Measurements from ENCODE around the gene ARFGAP3. TPM values are rescaled to one million over a fixed set of nuclear protein-coding genes. Genes with fewer than 3 reads are reported as not detected.
A peak's percentile ranks its signal among the peaks of the same experiment; 100 is the strongest.

ARFGAP3 gene
- total RNA-seq, 2 donors from 2014 or later = 52.9 to 68.9 TPM

DNA sequence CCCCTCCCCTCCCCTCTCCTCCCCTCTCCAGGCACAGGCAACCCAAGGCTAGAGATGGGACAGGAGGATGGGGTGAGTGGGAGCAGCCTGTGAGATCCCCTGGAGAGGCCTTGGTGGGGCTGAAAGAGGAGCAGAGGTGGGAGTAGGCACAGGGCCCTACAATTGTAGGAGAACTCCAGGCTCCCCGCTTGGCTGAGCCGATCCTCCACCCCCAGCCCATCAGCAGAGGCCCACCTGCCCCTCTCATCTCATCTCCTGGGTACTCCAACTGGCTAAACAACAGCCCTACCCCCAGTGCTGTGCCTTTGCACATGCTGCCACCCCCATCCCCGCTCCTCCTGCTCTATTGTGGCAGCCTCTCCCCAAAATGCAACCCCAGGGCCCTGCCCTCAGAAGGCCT lies 84.4 kb downstream of the ARFGAP3 start:
- Histone ChIP-seq H3K27me3 (replicated peaks; ENCODE audit: insufficient read depth) (no peaks in the 10 kb centered on the region), H3K27ac (no peak overlapping the region), H3K9me3 (no peaks in the 10 kb centered on the region), H3K4me1 (ENCODE audit: control insufficient read depth in 1 of 2, low read depth in 2 of 2) (peaks cover 4 to 14% of the 10 kb centered on the region in 2 donors), H3K4me3 (no peak overlapping the region), H3K36me3 (no peaks in the 10 kb centered on the region)
- no peak for DNase-seq (ENCODE audit: low spot score)
- TF ChIP-seq, protein P1, sequence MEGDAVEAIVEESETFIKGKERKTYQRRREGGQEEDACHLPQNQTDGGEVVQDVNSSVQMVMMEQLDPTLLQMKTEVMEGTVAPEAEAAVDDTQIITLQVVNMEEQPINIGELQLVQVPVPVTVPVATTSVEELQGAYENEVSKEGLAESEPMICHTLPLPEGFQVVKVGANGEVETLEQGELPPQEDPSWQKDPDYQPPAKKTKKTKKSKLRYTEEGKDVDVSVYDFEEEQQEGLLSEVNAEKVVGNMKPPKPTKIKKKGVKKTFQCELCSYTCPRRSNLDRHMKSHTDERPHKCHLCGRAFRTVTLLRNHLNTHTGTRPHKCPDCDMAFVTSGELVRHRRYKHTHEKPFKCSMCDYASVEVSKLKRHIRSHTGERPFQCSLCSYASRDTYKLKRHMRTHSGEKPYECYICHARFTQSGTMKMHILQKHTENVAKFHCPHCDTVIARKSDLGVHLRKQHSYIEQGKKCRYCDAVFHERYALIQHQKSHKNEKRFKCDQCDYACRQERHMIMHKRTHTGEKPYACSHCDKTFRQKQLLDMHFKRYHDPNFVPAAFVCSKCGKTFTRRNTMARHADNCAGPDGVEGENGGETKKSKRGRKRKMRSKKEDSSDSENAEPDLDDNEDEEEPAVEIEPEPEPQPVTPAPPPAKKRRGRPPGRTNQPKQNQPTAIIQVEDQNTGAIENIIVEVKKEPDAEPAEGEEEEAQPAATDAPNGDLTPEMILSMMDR (IDR thresholded peaks at IDR 0.05) = no peak
- ATAC-seq (ENCODE audit: insufficient number of reproducible peaks, low FRiP score, low read depth) = no peak

DNA sequence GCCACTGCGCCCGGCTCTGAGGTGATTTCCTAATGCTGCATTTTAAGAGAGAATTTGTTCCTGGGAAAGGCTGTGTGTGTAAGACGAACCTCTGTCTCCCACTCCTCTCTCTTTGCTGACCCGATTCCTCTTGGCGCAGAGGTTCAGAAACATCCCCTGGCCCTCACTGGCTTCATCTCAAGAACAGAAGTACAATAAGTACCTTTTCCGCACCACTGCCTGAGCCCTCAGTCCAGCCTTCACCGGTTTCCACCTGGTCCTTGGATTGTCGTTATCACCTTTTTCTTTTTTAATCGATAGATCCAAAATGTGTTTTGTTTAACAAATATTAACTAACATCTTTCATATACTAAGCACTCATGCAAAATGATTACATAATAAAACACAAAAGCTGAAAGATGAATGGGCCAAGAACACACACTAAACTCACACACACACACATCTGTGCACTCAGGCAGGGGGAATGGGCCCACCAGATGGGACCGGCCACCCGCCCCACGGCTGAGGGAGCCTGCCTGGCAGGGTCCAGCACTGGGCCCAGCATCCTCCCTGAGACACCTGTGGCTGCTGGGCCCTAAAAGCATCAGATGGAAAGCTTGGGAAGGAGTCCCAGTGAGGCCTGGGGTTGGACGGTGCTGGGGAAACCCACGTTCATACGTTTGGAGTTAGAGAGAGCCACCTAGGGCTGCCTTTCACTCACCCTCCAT lies 86.0 kb downstream of the ARFGAP3 start:
- Histone ChIP-seq H3K36me3 (no peaks in the 10 kb centered on the region), H3K9me3 (no peaks in the 10 kb centered on the region), H3K4me1 (ENCODE audit: control insufficient read depth in 1 of 2, low read depth in 2 of 2) (peaks cover 4 to 14% of the 10 kb centered on the region in 2 donors), H3K27me3 (replicated peaks; ENCODE audit: insufficient read depth) (no peaks in the 10 kb centered on the region), H3K4me3 (no peak overlapping the region), H3K27ac (no peak overlapping the region)
- DNase-seq (ENCODE audit: low spot score) (no peak), ATAC-seq (ENCODE audit: insufficient number of reproducible peaks, low FRiP score, low read depth) (no peak)
- TF ChIP-seq, protein P1 (IDR thresholded peaks at IDR 0.05) = no peak

DNA sequence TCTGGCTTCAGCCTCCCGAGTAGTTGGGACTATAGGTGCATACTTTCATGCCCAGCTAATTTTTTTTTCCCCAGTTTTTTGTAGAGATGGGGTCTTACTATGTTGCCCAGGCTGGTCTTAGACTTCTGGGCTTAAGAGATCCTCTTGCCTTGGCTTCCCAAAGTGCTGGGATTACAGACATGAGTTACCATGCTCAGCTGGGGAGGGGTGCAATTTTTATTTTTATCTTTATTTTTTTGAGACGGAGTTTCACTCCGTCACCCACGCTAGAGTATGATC lies 86.7 kb downstream of the ARFGAP3 start:
- TF ChIP-seq, protein P1 (IDR thresholded peaks at IDR 0.05) = no peak
- DNase-seq (ENCODE audit: low spot score) = no peak
- H3K36me3 ChIP-seq = no peaks in the 10 kb centered on the region
- no peaks in the 10 kb centered on the region for H3K9me3 ChIP-seq
- no peak overlapping the region for H3K27ac ChIP-seq
- H3K27me3 ChIP-seq (replicated peaks; ENCODE audit: insufficient read depth) = no peaks in the 10 kb centered on the region
- peaks cover 4 to 14% of the 10 kb centered on the region in 2 donors for H3K4me1 ChIP-seq (ENCODE audit: control insufficient read depth in 1 of 2, low read depth in 2 of 2)
- H3K4me3 ChIP-seq = peak overlapping the region; percentile 39
- ATAC-seq (ENCODE audit: insufficient number of reproducible peaks, low FRiP score, low read depth) = no peak

DNA sequence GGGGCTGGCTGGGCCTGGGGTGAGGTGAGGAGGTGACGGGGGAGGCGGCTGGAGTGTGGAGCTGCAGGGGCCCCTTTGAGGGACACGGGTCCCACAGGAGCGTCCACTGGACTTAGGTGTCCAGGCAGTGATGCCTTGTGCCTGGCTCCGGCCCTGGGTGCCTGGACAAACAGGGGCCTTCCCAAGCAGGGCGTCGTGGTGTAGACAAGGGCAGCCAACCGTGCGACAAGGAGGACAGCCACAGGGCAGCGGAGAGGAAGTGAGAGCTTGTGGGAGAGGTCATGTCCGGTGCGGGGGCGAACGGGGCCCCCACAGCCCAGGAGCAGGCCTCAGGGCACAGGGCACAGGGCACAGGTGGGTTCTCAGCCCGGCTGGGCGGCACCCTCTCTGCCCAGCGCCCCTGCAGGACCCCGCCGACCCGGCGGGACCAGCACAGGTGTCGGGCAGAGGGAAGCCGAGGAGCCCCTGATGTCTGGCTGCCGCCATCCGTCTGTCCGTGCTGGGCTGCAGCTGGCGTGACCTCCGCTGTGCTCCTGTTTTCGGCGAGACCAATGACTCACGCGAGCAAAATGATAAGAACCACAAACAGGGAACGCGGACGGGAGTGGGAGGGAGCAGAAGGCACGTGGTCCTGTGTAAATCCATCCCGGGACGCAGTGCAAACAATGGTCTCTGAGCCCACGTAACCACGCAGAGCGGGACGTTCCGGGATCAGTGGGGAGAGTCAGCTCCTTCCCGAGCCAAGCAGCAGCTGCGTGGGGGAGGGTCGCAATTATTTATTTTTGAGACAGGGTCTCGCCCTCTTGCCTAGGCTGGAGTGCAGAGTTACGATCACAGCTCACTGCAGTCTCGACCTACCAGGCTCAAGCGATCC lies 87.3 kb downstream of the ARFGAP3 start:
- DNase-seq (ENCODE audit: low spot score) = peak; percentile 55
- peaks cover 4 to 14% of the 10 kb centered on the region in 2 donors for H3K4me1 ChIP-seq (ENCODE audit: control insufficient read depth in 1 of 2, low read depth in 2 of 2)
- no peaks in the 10 kb centered on the region for H3K9me3 ChIP-seq
- peak; percentile 76 for ATAC-seq (ENCODE audit: insufficient number of reproducible peaks, low FRiP score, low read depth)
- TF ChIP-seq, protein P1 (IDR thresholded peaks at IDR 0.05) = no peak
- no peaks in the 10 kb centered on the region for H3K27me3 ChIP-seq (replicated peaks; ENCODE audit: insufficient read depth)
- no peak overlapping the region for H3K27ac ChIP-seq
- H3K36me3 ChIP-seq = no peaks in the 10 kb centered on the region
- H3K4me3 ChIP-seq = peak overlapping the region; percentile 39

DNA sequence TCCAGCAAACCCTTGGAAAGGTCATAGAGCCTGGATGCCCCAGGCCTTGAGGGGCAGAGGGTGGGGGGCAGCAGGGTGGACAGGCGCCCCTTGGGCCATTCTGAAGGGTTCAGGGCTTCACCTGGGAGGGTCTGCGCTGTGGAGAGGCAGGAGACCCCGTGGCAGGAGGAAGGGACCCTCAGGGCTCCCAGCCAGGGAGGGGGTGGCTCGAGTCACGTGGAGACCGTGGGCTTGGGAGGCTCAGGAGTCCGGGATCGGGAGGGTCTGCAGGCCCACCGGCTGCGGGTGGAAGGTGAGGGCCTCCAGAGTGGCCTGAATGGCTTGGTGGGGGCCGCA lies 87.9 kb downstream of the ARFGAP3 start:
- no peaks in the 10 kb centered on the region for H3K27me3 ChIP-seq (replicated peaks; ENCODE audit: insufficient read depth)
- no peak for DNase-seq (ENCODE audit: low spot score)
- H3K4me1 ChIP-seq (ENCODE audit: control insufficient read depth in 1 of 2, low read depth in 2 of 2) = peaks cover 4 to 14% of the 10 kb centered on the region in 2 donors
- no peak overlapping the region for H3K27ac ChIP-seq
- H3K36me3 ChIP-seq = no peaks in the 10 kb centered on the region
- no peak for ATAC-seq (ENCODE audit: insufficient number of reproducible peaks, low FRiP score, low read depth)
- H3K4me3 ChIP-seq = no peak overlapping the region
- no peaks in the 10 kb centered on the region for H3K9me3 ChIP-seq
- TF ChIP-seq, protein P1 (IDR thresholded peaks at IDR 0.05) = no peak
